ENCODE measurements around the gene KLHL30.

Gene KLHL30

DNA sequence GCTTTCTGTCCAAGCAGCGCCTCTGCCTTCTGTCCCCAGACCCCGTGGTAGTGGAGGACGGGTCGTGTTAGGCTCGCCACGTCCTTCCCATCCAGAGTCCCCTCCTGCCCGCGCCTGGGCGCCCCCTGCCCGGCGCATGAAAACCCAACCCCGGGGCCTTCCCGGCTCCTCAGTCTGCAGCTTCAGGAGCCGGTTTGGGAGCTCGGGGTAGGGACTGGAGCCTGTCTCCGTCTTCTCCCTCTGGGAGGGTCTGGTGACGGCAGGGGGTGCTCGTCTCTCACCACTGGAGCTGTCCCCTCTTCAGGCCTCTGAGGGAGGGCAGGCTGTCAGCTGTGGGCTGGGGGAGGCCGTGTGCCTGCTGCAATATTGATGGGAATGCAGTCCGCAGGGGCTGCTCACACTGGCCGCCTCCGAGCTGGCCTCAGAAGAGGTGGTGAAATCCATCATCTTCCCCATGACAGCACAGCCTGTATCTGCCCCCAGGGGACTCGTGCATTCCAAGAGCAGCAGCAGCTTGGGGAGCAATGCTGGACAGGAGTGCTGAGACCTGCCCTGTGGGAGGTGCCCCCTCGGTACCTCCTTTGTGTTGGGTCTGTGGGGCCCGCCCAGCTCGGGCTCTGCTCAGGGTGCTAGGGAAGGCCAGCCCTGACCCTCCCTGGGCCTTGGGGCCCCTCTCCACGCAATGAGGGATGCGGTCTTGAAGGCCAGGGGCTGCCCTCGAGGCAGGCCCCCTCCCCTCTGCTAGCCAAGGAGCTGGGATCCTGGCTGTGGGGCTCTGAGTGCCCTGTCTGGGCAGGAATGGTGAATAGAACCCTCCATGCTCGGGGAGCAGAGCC lies 17.8 kb upstream of the KLHL30 start:
- TF ChIP-seq POLR2A (IDR thresholded peaks at IDR 0.05; ENCODE audit: low read depth, low read length) = no peak
- DNase-seq (ENCODE audit: insufficient read length, low spot score) = no peak
- no peak for FAIRE-seq

DNA sequence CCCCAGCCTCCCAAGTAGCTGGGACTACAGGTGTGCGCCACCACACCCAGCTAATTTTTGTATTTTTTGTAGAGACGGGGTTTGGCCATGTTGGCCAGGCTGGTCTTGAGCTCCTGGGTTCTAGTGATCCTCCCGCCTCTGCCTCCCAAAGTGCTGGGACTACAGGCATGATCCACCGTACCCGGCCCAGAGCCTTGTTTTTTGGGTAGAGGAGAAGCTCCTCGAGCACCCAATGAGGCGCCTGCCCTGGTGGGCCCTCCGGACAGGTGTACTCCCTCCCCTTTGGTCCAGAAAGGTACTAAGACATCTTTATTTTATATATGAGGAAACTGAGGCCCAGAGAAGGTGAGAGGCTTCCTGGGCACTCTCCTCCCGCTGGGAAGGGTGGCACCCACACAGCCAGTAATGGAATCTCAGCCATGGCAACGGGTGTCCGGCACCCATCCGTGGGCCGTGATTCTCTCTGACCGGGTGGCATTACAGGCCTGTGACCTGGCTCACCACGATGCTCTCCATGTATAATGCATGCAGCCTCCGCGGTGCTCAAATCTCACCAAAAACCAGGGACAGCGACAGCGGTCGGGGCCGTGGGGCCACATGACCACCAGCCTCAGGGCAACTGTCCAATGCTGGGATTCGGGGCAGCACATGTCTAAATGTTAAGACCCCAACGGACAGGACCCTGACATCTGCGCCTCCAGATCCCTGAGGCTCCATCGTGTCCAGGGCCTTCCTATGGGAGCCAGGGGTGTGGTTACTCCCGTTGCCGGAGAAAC lies 16.8 kb upstream of the KLHL30 start:
- TF ChIP-seq POLR2A (IDR thresholded peaks at IDR 0.05; ENCODE audit: low read depth, low read length) = no peak
- no peak for FAIRE-seq
- DNase-seq (ENCODE audit: insufficient read length, low spot score) = no peak

GRCh38 chr2:238122287-238123217 lies 15.9 kb upstream of the KLHL30 start:
- DNase-seq (ENCODE audit: insufficient read length, low spot score) = no peak
- FAIRE-seq = no peak
- no peak for TF ChIP-seq POLR2A (IDR thresholded peaks at IDR 0.05; ENCODE audit: low read depth, low read length)

DNA sequence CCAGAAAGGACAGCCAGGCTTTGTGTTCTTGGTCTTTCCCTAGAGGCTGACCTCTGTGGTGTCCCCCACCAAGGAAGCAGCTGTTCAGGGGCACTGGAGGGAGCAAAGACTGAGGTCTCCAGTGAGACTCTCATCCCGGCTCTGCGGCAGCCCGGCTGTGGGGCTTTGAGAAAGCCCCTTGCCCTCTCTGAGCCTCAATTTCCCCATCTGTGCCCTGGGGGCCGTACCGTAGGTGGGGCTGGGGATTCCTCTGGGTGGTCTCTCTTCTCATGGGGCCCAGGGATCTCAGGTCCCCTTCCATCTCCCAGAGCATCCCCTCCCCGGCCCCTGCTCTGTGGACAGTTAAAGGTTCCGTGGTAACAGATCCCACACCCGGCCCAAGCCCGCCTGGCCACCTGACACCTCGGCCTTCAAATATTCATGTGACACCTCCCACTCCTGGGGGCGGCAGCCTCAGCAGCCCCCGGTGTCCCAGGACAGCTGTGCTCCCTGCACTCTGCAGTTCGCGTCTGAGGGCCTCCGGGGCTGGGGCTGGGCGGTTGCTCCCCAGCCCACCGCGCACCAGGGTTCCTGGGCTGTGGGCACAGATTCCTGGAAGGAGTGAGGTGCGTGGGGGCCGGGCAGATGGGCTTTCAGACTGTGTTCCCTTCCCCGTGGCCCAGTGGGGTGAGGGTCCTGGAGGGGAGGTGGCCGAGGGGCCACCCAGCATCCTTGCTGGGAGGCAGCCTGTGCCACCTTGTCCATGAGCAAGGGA lies 15.1 kb upstream of the KLHL30 start:
- DNase-seq (ENCODE audit: insufficient read length, low spot score) (no peak), FAIRE-seq (no peak)
- TF ChIP-seq POLR2A (IDR thresholded peaks at IDR 0.05; ENCODE audit: low read depth, low read length) = no peak

DNA sequence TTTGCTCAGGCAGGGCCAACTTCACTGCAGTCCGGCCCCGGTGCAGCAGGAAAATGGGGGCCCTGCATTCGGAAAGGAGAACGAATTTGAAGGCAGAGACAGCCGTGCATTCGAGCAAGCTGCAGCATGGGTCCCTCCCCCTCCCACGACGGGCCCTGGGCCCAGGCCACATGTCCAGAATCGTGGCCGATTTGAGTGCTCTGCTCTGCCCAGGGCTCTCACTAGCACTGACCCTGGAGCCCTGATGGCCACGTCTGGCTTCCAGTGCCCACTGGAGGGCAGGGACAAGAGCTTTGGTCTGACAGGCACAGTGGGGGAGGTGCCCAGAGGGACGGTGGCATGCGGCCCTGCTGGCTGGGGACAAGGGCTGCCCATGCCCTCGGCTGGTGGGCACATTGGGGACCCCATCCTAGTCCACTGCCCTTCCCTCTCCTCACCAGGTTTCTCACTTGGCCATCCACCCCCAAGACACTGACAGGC lies 14.4 kb upstream of the KLHL30 start:
- TF ChIP-seq POLR2A (IDR thresholded peaks at IDR 0.05; ENCODE audit: low read depth, low read length) = no peak
- DNase-seq (ENCODE audit: insufficient read length, low spot score) = no peak
- no peak for FAIRE-seq

- no peak for DNase-seq (ENCODE audit: insufficient read length, low spot score)
- no peak for FAIRE-seq
- TF ChIP-seq POLR2A (IDR thresholded peaks at IDR 0.05; ENCODE audit: low read depth, low read length) = no peak
Observed at GRCh38 chr2:238124488-238125126, 13.9 kb upstream of the KLHL30 start.

- FAIRE-seq = no peak
- DNase-seq (ENCODE audit: insufficient read length, low spot score) = no peak
- TF ChIP-seq POLR2A (IDR thresholded peaks at IDR 0.05; ENCODE audit: low read depth, low read length) = no peak
Observed at GRCh38 chr2:238125127-238125885, 13.2 kb upstream of the KLHL30 start.

DNA sequence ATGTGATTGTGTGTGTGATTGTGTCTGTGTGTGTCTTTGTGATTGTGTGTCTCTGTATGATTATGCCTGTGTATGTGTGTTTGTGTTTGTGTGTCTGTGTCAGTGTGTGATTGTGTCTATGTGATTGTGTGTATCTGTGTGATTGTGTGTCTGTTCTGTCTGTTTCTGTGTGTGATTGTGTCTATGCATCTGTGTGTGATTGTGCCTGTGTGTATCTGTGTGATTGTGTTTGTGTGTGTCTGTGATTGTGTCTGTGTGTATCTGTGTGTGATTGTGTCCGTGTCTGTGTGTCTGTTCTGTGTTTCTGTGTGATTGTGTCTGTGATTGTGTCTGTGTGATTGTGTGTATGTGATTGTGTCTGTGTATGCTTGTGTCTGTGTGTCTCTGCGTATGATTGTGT lies 12.1 kb upstream of the KLHL30 start:
- DNase-seq (ENCODE audit: insufficient read length, low spot score) (no peak), FAIRE-seq (no peak)
- no peak for TF ChIP-seq POLR2A (IDR thresholded peaks at IDR 0.05; ENCODE audit: low read depth, low read length)

DNA sequence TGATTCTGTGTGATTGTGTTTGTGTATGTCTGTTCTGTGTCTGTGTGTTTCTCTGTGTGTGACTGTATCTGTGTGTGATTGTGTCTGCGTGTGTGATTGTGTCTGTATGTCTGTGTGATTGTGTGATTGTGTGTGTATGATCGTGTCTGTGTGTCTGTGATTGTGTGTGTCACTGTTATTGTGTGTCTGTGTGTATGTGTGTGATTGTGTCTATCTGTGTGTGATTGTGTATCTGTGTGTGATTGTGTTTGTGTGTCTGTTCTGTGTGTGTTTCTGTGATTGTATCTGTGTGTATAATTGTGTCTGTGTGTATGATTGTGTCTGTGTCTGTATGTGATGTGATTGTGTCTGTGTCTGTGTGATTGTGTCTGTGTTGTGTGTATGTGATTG lies 11.7 kb upstream of the KLHL30 start:
- FAIRE-seq = no peak
- no peak for TF ChIP-seq POLR2A (IDR thresholded peaks at IDR 0.05; ENCODE audit: low read depth, low read length)
- DNase-seq (ENCODE audit: insufficient read length, low spot score) = no peak

GRCh38 chr2:238127165-238128060 lies 11.1 kb upstream of the KLHL30 start:
- FAIRE-seq (no peak), DNase-seq (ENCODE audit: insufficient read length, low spot score) (no peak)
- no peak for TF ChIP-seq POLR2A (IDR thresholded peaks at IDR 0.05; ENCODE audit: low read depth, low read length)

GRCh38 chr2:238128061-238128440 lies 10.4 kb upstream of the KLHL30 start:
- DNase-seq (ENCODE audit: insufficient read length, low spot score) (no peak), FAIRE-seq (no peak)
- no peak for TF ChIP-seq POLR2A (IDR thresholded peaks at IDR 0.05; ENCODE audit: low read depth, low read length)
